ENCODE results near the gene FUT2.
A peak's percentile ranks its signal among the peaks of the same experiment; 100 is the strongest.

FUT2 gene

GRCh38 chr19:48739404-48740163 is 43.8 kb downstream of the FUT2 start:
- Histone ChIP-seq H3K9ac (peak overlapping the region; percentile 17), H3K4me3 (ENCODE audit: low read depth, low read length) (peak overlapping the region; percentile 41)

GRCh38 chr19:48740164-48740972 is 44.6 kb downstream of the FUT2 start, which contains the start of gene RASIP1:
Gene RASIP1, minus strand, starts transcription at chr19:48740610. Its CDS starts 328 bp downstream, at chr19:48740282.
- H3K4me2 ChIP-seq (ENCODE audit: low read length), result peak within 1 kb of the TSS; percentile 54
- peak within 1 kb of the TSS; percentile 58 for H3K27ac ChIP-seq
- no peaks in the 10 kb centered on the region for H3K4me1 ChIP-seq
- H3K9ac ChIP-seq, result peak within 1 kb of the TSS; percentile 17
- no peaks in the 10 kb centered on the region for H3K36me3 ChIP-seq (ENCODE audit: control insufficient read depth, insufficient read depth, low read length)
- no peaks in the 10 kb centered on the region for H3K27me3 ChIP-seq (ENCODE audit: control insufficient read depth, insufficient read depth, low read length)
- peak within 1 kb of the TSS; percentile 41 for H3K4me3 ChIP-seq (ENCODE audit: low read depth, low read length)
- no peaks in the 10 kb centered on the region for H3K9me3 ChIP-seq (ENCODE audit: control insufficient read depth, low read length)
- H3K79me2 ChIP-seq, result no peaks in the 10 kb centered on the region
- peak within 1 kb of the TSS; percentile 92 for H2AFZ ChIP-seq
- no peak for TF ChIP-seq CTCF (IDR thresholded peaks at IDR 0.05)

More at GRCh38 chr19:48739404-48740163, 43.8 kb downstream of the FUT2 start:
- H3K27me3 ChIP-seq (ENCODE audit: control insufficient read depth, insufficient read depth, low read length), result no peaks in the 10 kb centered on the region
- H3K9me3 ChIP-seq (ENCODE audit: control insufficient read depth, low read length), result no peaks in the 10 kb centered on the region
- H3K4me1 ChIP-seq, result no peaks in the 10 kb centered on the region
- peak overlapping the region; percentile 58 for H3K27ac ChIP-seq
- no peaks in the 10 kb centered on the region for H3K36me3 ChIP-seq (ENCODE audit: control insufficient read depth, insufficient read depth, low read length)
- H2AFZ ChIP-seq, result peak overlapping the region; percentile 92
- H3K79me2 ChIP-seq, result no peaks in the 10 kb centered on the region
- no peak for TF ChIP-seq CTCF (IDR thresholded peaks at IDR 0.05)
- H3K4me2 ChIP-seq (ENCODE audit: low read length), result peak overlapping the region; percentile 54

- H3K79me2 ChIP-seq, result no peaks in the 10 kb centered on the region
- no peaks in the 10 kb centered on the region for H3K4me1 ChIP-seq
- peak overlapping the region; percentile 39 for H3K4me3 ChIP-seq (ENCODE audit: low read depth, low read length)
- H3K27me3 ChIP-seq (ENCODE audit: control insufficient read depth, insufficient read depth, low read length), result no peaks in the 10 kb centered on the region
- H2AFZ ChIP-seq, result no peak overlapping the region
- peak overlapping the region; percentile 22 for H3K4me2 ChIP-seq (ENCODE audit: low read length)
- H3K27ac ChIP-seq, result peak overlapping the region; percentile 19
- H3K36me3 ChIP-seq (ENCODE audit: control insufficient read depth, insufficient read depth, low read length), result no peaks in the 10 kb centered on the region
- no peaks in the 10 kb centered on the region for H3K9me3 ChIP-seq (ENCODE audit: control insufficient read depth, low read length)
- TF ChIP-seq CTCF (IDR thresholded peaks at IDR 0.05), result no peak
- H3K9ac ChIP-seq, result no peak overlapping the region
Measured at GRCh38 chr19:48741129-48741999, 45.6 kb downstream of the FUT2 start.

GRCh38 chr19:48742096-48742495 is 46.3 kb downstream of the FUT2 start:
- H3K36me3 ChIP-seq (ENCODE audit: control insufficient read depth, insufficient read depth, low read length), result no peaks in the 10 kb centered on the region
- H3K9me3 ChIP-seq (ENCODE audit: control insufficient read depth, low read length), result no peaks in the 10 kb centered on the region
- H3K27me3 ChIP-seq (ENCODE audit: control insufficient read depth, insufficient read depth, low read length), result no peaks in the 10 kb centered on the region
- no peak overlapping the region for H3K9ac ChIP-seq
- TF ChIP-seq CTCF (IDR thresholded peaks at IDR 0.05), result no peak
- H3K4me2 ChIP-seq (ENCODE audit: low read length), result no peak overlapping the region
- H3K4me3 ChIP-seq (ENCODE audit: low read depth, low read length), result no peak overlapping the region
- H3K4me1 ChIP-seq, result peaks cover under 1% of the 10 kb centered on the region
- H2AFZ ChIP-seq, result no peak overlapping the region
- no peaks in the 10 kb centered on the region for H3K79me2 ChIP-seq
- no peak overlapping the region for H3K27ac ChIP-seq

All from parathyroid adenoma (tissue), 2 donors.